CD4-positive, alpha-beta T cell (primary cell): ENCODE results near the gene SLC9A8. TPM values are rescaled to one million over a fixed set of nuclear protein-coding genes. Genes with fewer than 3 reads are reported as not detected.

Source experiments
- ATAC-seq: fragments of 200-7000 bp; cut with Tn5 transposase; one replicate; pipeline ENCODE4 v1.10.0; 2022; ENCODE audit warnings: mild to moderate bottlenecking; ENCODE audit not compliant: poor library complexity
- CTCF ChIA-PET: fragments of 350-600 bp; sonication (Branson Sonifier 250); formaldehyde crosslinking; loops from one replicate; lab custom pipeline; 2021; ENCODE audit warnings: antibody characterized with exemption, inconsistent platforms; lab: Charles Lee
- POLR2A ChIA-PET: fragments of 350-600 bp; sonication (Branson Sonifier 250); formaldehyde crosslinking; loops from one replicate; lab custom pipeline; 2021; ENCODE audit warnings: antibody characterized with exemption, inconsistent platforms; lab: Charles Lee
- DNase-seq, 14 experiments: peaks; one replicate each; pipeline ENCODE4 v3.0.0-alpha.2; 2013 to 2020; ENCODE audit warnings: mixed read lengths in 2 of 14
- H3K27ac ChIP-seq, 2 donors: one replicate each; pipeline versions ENCODE4 v1.5.1 to v1.7.0; 2013; ENCODE audit warnings: low read length in 2 of 2, low read depth in 1 of 2, mild to moderate bottlenecking in 1 of 2
- H3K27me3 ChIP-seq, 2 experiments: 1 replicate in 1 of 2; 2 replicates in 1 of 2; pipeline versions ENCODE4 v1.6.1 to v1.7.0; 2013; ENCODE audit warnings: low read length in 2 of 2, control low read depth in 1 of 2, mild to moderate bottlenecking in 1 of 2, moderate library complexity in 1 of 2; ENCODE audit not compliant: insufficient read depth in 2 of 2, control insufficient read depth in 1 of 2
- H3K36me3 ChIP-seq: one replicate; pipeline ENCODE4 v1.6.1; 2013; ENCODE audit warnings: low read length, control low read depth; ENCODE audit not compliant: insufficient read depth
- H3K4me1 ChIP-seq: one replicate; pipeline ENCODE4 v1.6.1; 2013; ENCODE audit warnings: low read length, control low read depth; ENCODE audit not compliant: insufficient read depth
- H3K4me3 ChIP-seq: one replicate; pipeline ENCODE4 v1.5.1; 2013; ENCODE audit warnings: mild to moderate bottlenecking, low read length, moderate library complexity
- H3K9me3 ChIP-seq, 2 experiments: 1 replicate in 1 of 2; 2 replicates in 1 of 2; pipeline versions ENCODE4 v1.6.1 to v1.7.0; 2013; ENCODE audit warnings: low read length in 2 of 2, mild to moderate bottlenecking in 2 of 2, control low read depth in 1 of 2, moderate library complexity in 1 of 2; ENCODE audit not compliant: control insufficient read depth in 1 of 2, insufficient read depth in 1 of 2
- H3K27ac Mint-ChIP-seq: one replicate; pipeline ENCODE4 v1.8.0; 2020; ENCODE audit warnings: mixed read lengths
- H3K27me3 Mint-ChIP-seq: one replicate; pipeline ENCODE4 v1.8.0; 2021; ENCODE audit warnings: mixed read lengths
- H3K36me3 Mint-ChIP-seq: one replicate; pipeline ENCODE4 v1.8.0; 2021; ENCODE audit warnings: low read depth, mixed read lengths
- H3K4me1 Mint-ChIP-seq: one replicate; pipeline ENCODE4 v1.8.0; 2021; ENCODE audit warnings: low read depth, mixed read lengths
- H3K4me3 Mint-ChIP-seq: one replicate; pipeline ENCODE4 v1.8.0; 2020; ENCODE audit warnings: mild to moderate bottlenecking, mixed read lengths
- H3K9me3 Mint-ChIP-seq: one replicate; pipeline ENCODE4 v1.8.0; 2020; ENCODE audit warnings: mixed read lengths
- intact Hi-C, 2 experiments: fragments of 100-400 bp; cut with DNase I in 1 of 2; cut with micrococcal nuclease in 1 of 2; formaldehyde crosslinking; loops; one replicate each; pipeline versions ENCODE4 v1.15.1 to v1.9.0; 2023 to 2025; cut with DNase I, micrococcal nuclease
- total RNA-seq, 174 experiments: library from RNA in 2 of 174; stranded (reverse) in 2 of 174; gene quantifications; one replicate each; pipeline ENCODE4 v1.2.3 and lab custom pipeline; 2021 to 2026
- TF ChIP-seq, protein P1 (sequence below): fragments of 200-600 bp; IDR thresholded peaks from one replicate; pipeline ENCODE4 v1.8.0; 2022; ENCODE audit warnings: antibody characterized with exemption, mild to moderate bottlenecking

The SLC9A8 gene
- total RNA-seq, 2 experiments from 2014 or later: 29.5 to 30.2 TPM

DNA sequence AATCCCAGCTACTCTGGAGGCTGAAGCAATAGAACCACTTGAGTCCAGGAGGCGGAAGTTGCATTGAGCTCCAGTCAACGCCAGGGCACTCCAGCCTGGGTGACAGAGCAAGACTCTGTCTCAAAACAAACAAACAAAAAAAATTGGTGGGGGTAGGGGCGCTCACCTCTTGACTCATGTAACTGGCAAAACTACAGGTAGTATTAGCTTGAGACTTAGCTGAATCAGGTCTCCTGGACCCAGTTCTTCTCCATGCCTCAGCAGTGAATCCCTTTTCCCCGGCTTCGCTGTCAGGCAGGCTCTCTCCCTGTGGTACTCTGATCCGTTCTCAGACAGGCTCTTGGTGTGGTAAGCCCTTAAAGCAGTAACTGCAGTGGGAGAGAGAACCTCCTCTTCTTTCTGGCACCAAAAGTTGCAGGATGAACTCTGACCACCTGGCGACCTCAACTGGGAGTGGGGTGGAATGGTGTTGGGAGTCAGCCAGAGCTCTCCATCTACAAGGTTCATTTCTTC, 12.9 kb downstream of the SLC9A8 start:
- Histone ChIP-seq H3K9me3 (no peaks in the 10 kb centered on the region), H3K4me1 (peaks cover 27% of the 10 kb centered on the region), H3K4me3 (no peak overlapping the region), H3K27ac (no peak overlapping the region), H3K27me3 (no peaks in the 10 kb centered on the region), H3K36me3 (peaks cover 42% of the 10 kb centered on the region)
- no peak for DNase-seq
- Mint-ChIP-seq H3K27me3 (no peaks in the 10 kb centered on the region), H3K9me3 (no peaks in the 10 kb centered on the region), H3K27ac (no peak overlapping the region), H3K4me3 (no peak overlapping the region), H3K36me3 (peaks cover 75% of the 10 kb centered on the region), H3K4me1 (peaks cover 42% of the 10 kb centered on the region)
- ATAC-seq: no peak
- intact Hi-C loops: no loop called here
- CTCF ChIA-PET: no interaction called here
- POLR2A ChIA-PET: no interaction called here
- TF ChIP-seq, protein P1, sequence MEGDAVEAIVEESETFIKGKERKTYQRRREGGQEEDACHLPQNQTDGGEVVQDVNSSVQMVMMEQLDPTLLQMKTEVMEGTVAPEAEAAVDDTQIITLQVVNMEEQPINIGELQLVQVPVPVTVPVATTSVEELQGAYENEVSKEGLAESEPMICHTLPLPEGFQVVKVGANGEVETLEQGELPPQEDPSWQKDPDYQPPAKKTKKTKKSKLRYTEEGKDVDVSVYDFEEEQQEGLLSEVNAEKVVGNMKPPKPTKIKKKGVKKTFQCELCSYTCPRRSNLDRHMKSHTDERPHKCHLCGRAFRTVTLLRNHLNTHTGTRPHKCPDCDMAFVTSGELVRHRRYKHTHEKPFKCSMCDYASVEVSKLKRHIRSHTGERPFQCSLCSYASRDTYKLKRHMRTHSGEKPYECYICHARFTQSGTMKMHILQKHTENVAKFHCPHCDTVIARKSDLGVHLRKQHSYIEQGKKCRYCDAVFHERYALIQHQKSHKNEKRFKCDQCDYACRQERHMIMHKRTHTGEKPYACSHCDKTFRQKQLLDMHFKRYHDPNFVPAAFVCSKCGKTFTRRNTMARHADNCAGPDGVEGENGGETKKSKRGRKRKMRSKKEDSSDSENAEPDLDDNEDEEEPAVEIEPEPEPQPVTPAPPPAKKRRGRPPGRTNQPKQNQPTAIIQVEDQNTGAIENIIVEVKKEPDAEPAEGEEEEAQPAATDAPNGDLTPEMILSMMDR: no peak

DNA sequence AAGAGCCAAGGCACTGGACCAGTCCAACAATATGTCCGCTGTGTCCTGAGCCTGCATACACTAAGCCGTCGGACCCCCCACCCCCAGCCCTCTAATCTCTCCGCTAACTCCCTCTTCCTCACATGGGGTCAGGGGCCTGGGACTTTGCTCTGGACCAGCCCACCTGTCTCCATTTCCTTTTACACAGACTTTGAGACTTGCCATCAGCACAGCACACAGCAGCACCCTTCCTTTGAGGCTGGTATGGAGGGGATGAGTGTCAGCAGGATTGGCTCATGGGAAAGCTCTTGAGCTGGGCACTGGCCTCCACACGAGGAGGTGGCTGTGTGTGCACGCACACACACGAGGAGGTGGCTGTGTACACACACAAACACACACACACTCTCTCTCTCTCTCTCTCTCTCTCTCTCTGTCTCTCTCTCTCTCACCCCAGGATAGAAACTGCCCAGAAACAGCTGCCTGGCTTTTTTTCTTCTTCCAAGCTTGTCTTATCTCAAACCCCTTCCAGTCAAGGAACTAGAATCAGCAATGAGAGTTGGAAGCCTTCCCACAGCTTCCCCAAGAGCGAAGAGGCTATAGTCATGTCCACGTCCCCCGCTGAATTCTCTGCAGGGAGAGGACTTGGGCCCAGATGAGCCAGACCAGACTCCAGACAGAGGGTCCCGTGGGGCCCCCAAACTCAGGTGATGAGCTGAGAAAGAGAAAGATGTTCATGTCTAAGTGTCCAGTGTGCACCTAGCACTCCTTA, 18.6 kb downstream of the SLC9A8 start:
- H3K27me3 ChIP-seq: no peaks in the 10 kb centered on the region
- no peaks in the 10 kb centered on the region for H3K4me1 ChIP-seq
- H3K4me3 Mint-ChIP-seq: no peak overlapping the region
- TF ChIP-seq, protein P1: no peak
- ATAC-seq: no peak
- H3K27ac ChIP-seq: no peak overlapping the region
- peaks cover 59% of the 10 kb centered on the region for H3K36me3 Mint-ChIP-seq
- no peaks in the 10 kb centered on the region for H3K4me1 Mint-ChIP-seq
- no peak overlapping the region for H3K27ac Mint-ChIP-seq
- DNase-seq: no peak
- CTCF ChIA-PET: no interaction called here
- intact Hi-C loops: no loop called here
- H3K9me3 Mint-ChIP-seq: no peaks in the 10 kb centered on the region
- no peak overlapping the region for H3K4me3 ChIP-seq
- no peaks in the 10 kb centered on the region for H3K27me3 Mint-ChIP-seq
- no peaks in the 10 kb centered on the region for H3K9me3 ChIP-seq
- H3K36me3 ChIP-seq: peaks cover 51% of the 10 kb centered on the region
- POLR2A ChIA-PET: interaction anchor here (0.5 kb wide), 1 partner anchor 13 kb away, joined by 3 read pairs; no protein-coding TSS in a partner anchor

DNA sequence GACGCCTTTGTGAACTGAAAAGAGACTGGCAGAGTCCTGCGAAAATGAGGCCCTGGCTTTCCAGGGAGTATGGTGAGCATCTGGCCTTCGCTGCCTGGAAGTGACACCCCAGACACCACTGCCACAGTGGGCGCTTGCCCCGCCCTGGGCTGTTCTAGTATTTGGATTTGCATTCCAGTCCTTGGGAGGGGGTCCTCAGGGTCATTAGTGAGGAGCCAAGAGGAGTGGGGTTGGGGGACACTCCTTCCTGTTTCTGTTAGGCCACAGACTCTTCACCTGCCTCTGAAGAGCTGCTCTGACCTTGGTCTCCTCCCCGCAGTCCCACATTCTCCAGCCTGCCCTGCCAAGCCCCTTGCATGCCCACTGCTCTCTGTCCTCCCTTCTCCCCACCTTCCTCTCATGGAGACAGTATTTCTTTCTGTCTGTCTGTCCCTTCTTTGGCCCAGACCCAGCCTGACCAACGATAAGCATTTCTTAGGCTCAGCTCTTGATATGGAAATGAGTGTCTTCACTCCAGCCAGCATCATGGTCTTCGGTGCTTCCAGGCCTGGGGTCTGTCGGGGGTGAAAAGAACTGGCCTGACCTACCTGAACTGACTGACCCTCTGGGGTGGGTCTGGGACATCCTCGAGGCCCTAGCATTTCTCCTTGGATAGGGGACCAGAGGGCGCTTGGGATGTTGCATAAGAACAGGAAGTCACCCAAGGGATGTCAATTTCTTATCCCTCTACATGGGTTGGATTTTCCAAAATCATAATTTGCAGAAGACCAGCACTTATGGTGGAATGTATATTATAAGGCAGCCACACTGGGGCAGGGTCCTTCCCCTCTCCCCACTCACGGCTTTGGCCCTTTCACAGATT, 19.4 kb downstream of the SLC9A8 start:
- POLR2A ChIA-PET: no interaction called here
- Histone ChIP-seq H3K27ac (no peak overlapping the region), H3K4me3 (no peak overlapping the region), H3K27me3 (no peaks in the 10 kb centered on the region), H3K4me1 (no peaks in the 10 kb centered on the region), H3K9me3 (no peaks in the 10 kb centered on the region), H3K36me3 (peaks cover 46% of the 10 kb centered on the region)
- intact Hi-C loops: no loop called here
- CTCF ChIA-PET: no interaction called here
- no peaks in the 10 kb centered on the region for H3K4me1 Mint-ChIP-seq
- H3K27me3 Mint-ChIP-seq: no peaks in the 10 kb centered on the region
- TF ChIP-seq, protein P1: no peak
- H3K4me3 Mint-ChIP-seq: no peak overlapping the region
- H3K36me3 Mint-ChIP-seq: peaks cover 63% of the 10 kb centered on the region
- no peaks in the 10 kb centered on the region for H3K9me3 Mint-ChIP-seq
- DNase-seq: no peak
- no peak for ATAC-seq
- H3K27ac Mint-ChIP-seq: no peak overlapping the region
